NOMO-1 (cell line): ENCODE results near the gene INPP5E.

Experiments used
- DNase-seq, 2 experiments: peaks; one replicate each; lab custom pipeline; 2025; ENCODE audit not compliant: unreplicated experiment in 2 of 2; lab: John Stamatoyannopoulos, UW

INPP5E gene

GRCh38 chr9:136439481-136440408, at the start of gene INPP5E:
INPP5E (minus strand) TSS chr9:136439845; CDS start chr9:136439419, 426 bp downstream.
- peak; percentile 49 to 76 for DNase-seq

- DNase-seq: peak; percentile 37 to 45
These were observed 48.9 kb upstream of the INPP5E start for GRCh38 chr9:136488247-136489214.

GRCh38 chr9:136487672-136488071, 48.0 kb upstream of the INPP5E start:
- DNase-seq: no peak

GRCh38 chr9:136486823-136487620, 47.4 kb upstream of the INPP5E start:
- no peak for DNase-seq

GRCh38 chr9:136486131-136486530, 46.5 kb upstream of the INPP5E start:
- DNase-seq: no peak

- DNase-seq: peak; percentile 59 to 83
These were observed 45.7 kb upstream of the INPP5E start for GRCh38 chr9:136485049-136486045.

- DNase-seq: no peak
These were observed 44.8 kb upstream of the INPP5E start for GRCh38 chr9:136484153-136485048.

- DNase-seq: peak; percentile 94 to 97
These were observed 44.0 kb upstream of the INPP5E start for GRCh38 chr9:136483589-136484152.

GRCh38 chr9:136482793-136483588, 43.3 kb upstream of the INPP5E start, which contains the start of gene SEC16A:
SEC16A (minus strand) TSS chr9:136483040; CDS start chr9:136477615, 5,425 bp downstream.
- peak; percentile 100 for DNase-seq

GRCh38 chr9:136482046-136482792, 42.6 kb upstream of the INPP5E start:
- DNase-seq: peak; percentile 64 to 76

- DNase-seq: no peak
These were observed 41.9 kb upstream of the INPP5E start for GRCh38 chr9:136481558-136481957.

GRCh38 chr9:136476369-136477150, 36.9 kb upstream of the INPP5E start:
- no peak for DNase-seq

- DNase-seq: no peak
These were observed 35.6 kb upstream of the INPP5E start for GRCh38 chr9:136474974-136475865.

GRCh38 chr9:136474021-136474640, 34.5 kb upstream of the INPP5E start:
- DNase-seq: no peak
